H1 (cell line): ENCODE results near the gene EPN2. TPM values are rescaled to one million over a fixed set of nuclear protein-coding genes. Genes with fewer than 3 reads are reported as not detected.

ENCODE experiments used
- CTCF ChIA-PET: fragments of 300-600 bp; sonication (Branson Sonifier 250); formaldehyde crosslinking; loops from one replicate; lab custom pipeline; 2021; ENCODE audit not compliant: partially characterized antibody; lab: Charles Lee
- POLR2A ChIA-PET: fragments of 300-600 bp; sonication (Branson Sonifier 250); formaldehyde crosslinking; loops from one replicate; lab custom pipeline; 2021; ENCODE audit warnings: inconsistent platforms; ENCODE audit not compliant: partially characterized antibody; lab: Charles Lee
- DNase-seq, 2 experiments: peaks; one replicate each; pipeline versions ENCODE4 v3.0.0 to v3.0.0-alpha.2; 2010 to 2022; ENCODE audit warnings: low spot score in 2 of 2, low read depth in 1 of 2, mixed read lengths in 1 of 2
- FAIRE-seq: peaks from 2 replicates; lab custom pipeline; 2011; peaks lifted over from hg19 to GRCh38; lab: Jason Lieb, UNC
- H2AFZ ChIP-seq: 2 replicates; pipeline ENCODE4 v1.8.1; 2012; ENCODE audit warnings: low read length, inconsistent platforms
- H2AK5ac ChIP-seq: 2 replicates; pipeline ENCODE4 v1.6.1; 2013; ENCODE audit warnings: low read depth, low read length
- H2BK120ac ChIP-seq: replicated peaks from 2 replicates; pipeline ENCODE3; 2013; ENCODE audit warnings: low read depth, low read length, inconsistent platforms
- H2BK12ac ChIP-seq: 2 replicates; pipeline ENCODE4 v1.6.1; 2013; ENCODE audit warnings: low read depth, low read length
- H2BK15ac ChIP-seq: 2 replicates; pipeline ENCODE4 v1.6.1; 2013; ENCODE audit warnings: low read length
- H2BK20ac ChIP-seq: 2 replicates; pipeline ENCODE4 v1.6.1; 2013; ENCODE audit warnings: low read length
- H2BK5ac ChIP-seq: 2 replicates; pipeline ENCODE4 v1.6.1; 2013; ENCODE audit warnings: low read depth, low read length
- H3K14ac ChIP-seq: 2 replicates; pipeline ENCODE4 v1.6.1; 2013; ENCODE audit warnings: inconsistent platforms; ENCODE audit not compliant: insufficient read length
- H3K18ac ChIP-seq: 2 replicates; pipeline ENCODE4 v1.6.1; 2013; ENCODE audit warnings: low read length; ENCODE audit errors: extremely low read depth
- H3K23ac ChIP-seq: 2 replicates; pipeline ENCODE4 v1.6.1; 2013; ENCODE audit warnings: inconsistent platforms; ENCODE audit not compliant: insufficient read length
- H3K23me2 ChIP-seq: 2 replicates; pipeline ENCODE4 v1.6.1; 2013; ENCODE audit warnings: low read depth, low read length
- H3K27ac ChIP-seq: 2 replicates; pipeline ENCODE4 v1.6.1; 2011; ENCODE audit warnings: low read depth, low read length, inconsistent platforms
- H3K27me3 ChIP-seq, 4 experiments: replicated peaks in 1 of 4; 1 replicate in 1 of 4; 2 replicates in 3 of 4; pipeline versions ENCODE4 v1.6.1 to v1.8.1; 2011 to 2013; ENCODE audit warnings: low read length in 3 of 4, mild to moderate bottlenecking in 3 of 4, inconsistent platforms in 2 of 4, mixed read lengths in 2 of 4, moderate library complexity in 1 of 4; ENCODE audit not compliant: control insufficient read depth in 3 of 4, insufficient read depth in 3 of 4; ENCODE audit errors: extremely low read depth in 1 of 4
- H3K36me3 ChIP-seq, 4 experiments: 2 replicates each; pipeline versions ENCODE4 v1.6.1 to v1.8.1; 2011 to 2013; ENCODE audit warnings: mild to moderate bottlenecking in 4 of 4, low read length in 3 of 4, moderate library complexity in 2 of 4, control low read depth in 1 of 4, inconsistent platforms in 1 of 4; ENCODE audit not compliant: insufficient read depth in 4 of 4, control insufficient read depth in 2 of 4
- H3K4ac ChIP-seq: replicated peaks from 2 replicates; pipeline ENCODE3; 2013; ENCODE audit warnings: low read length, low read depth, mixed read lengths, inconsistent platforms; ENCODE audit not compliant: insufficient read length
- H3K4me1 ChIP-seq, 4 experiments: replicated peaks in 1 of 4; 1 replicate in 1 of 4; 2 replicates in 3 of 4; pipeline versions ENCODE4 v1.6.1 to v1.8.1; 2011 to 2013; ENCODE audit warnings: low read length in 3 of 4, inconsistent platforms in 2 of 4, mixed read lengths in 1 of 4; ENCODE audit not compliant: insufficient read depth in 4 of 4, control insufficient read depth in 3 of 4
- H3K4me2 ChIP-seq, 2 experiments: 2 replicates each; pipeline versions ENCODE4 v1.6.1 to v1.8.1; 2011 to 2013; ENCODE audit warnings: low read depth in 2 of 2, low read length in 2 of 2, control low read depth in 1 of 2, inconsistent platforms in 1 of 2, mild to moderate bottlenecking in 1 of 2; ENCODE audit not compliant: insufficient read depth in 1 of 2
- H3K4me3 ChIP-seq, 4 experiments: fragments of 200-600, 300-600 bp in 1 of 4; sonication (generic), shearing (Covaris generic), sonication (Bioruptor Twin) in 1 of 4; 2 replicates each; pipeline versions ENCODE4 v1.5.1 to v1.8.1; 2011 to 2016; ENCODE audit warnings: low read length in 4 of 4, low read depth in 3 of 4, control low read depth in 2 of 4, inconsistent platforms in 2 of 4, mild to moderate bottlenecking in 2 of 4, mixed read lengths in 1 of 4, moderate library complexity in 1 of 4; ENCODE audit not compliant: insufficient read depth in 2 of 4; ENCODE audit errors: extremely low read depth in 1 of 4
- H3K56ac ChIP-seq: replicated peaks from 2 replicates; pipeline ENCODE3; 2013; ENCODE audit warnings: low read depth, mild to moderate bottlenecking, mixed read lengths, low read length, inconsistent platforms; ENCODE audit not compliant: insufficient read length
- H3K79me1 ChIP-seq: 2 replicates; pipeline ENCODE4 v1.6.1; 2013; ENCODE audit warnings: low read depth, low read length, control low read depth
- H3K79me2 ChIP-seq, 2 experiments: 2 replicates each; pipeline versions ENCODE4 v1.6.1 to v1.8.1; 2012 to 2013; ENCODE audit warnings: low read length in 2 of 2, mild to moderate bottlenecking in 2 of 2, inconsistent platforms in 1 of 2; ENCODE audit not compliant: insufficient read depth in 2 of 2, control insufficient read depth in 1 of 2
- H3K9ac ChIP-seq, 4 experiments: replicated peaks in 1 of 4; 1 replicate in 1 of 4; 2 replicates in 3 of 4; pipeline versions ENCODE4 v1.6.1 to v1.8.1; 2011 to 2013; ENCODE audit warnings: low read depth in 3 of 4, low read length in 3 of 4, control low read depth in 2 of 4, mild to moderate bottlenecking in 2 of 4, moderate library complexity in 2 of 4, inconsistent platforms in 1 of 4; ENCODE audit errors: extremely low read depth in 1 of 4
- H3K9me3 ChIP-seq, 2 experiments: 2 replicates each; pipeline versions ENCODE4 v1.6.1 to v1.8.1; 2012 to 2013; ENCODE audit warnings: mild to moderate bottlenecking in 2 of 2, moderate library complexity in 2 of 2, control low read depth in 1 of 2, inconsistent platforms in 1 of 2, low read depth in 1 of 2, low read length in 1 of 2, mixed read lengths in 1 of 2; ENCODE audit not compliant: insufficient read depth in 2 of 2
- H4K20me1 ChIP-seq, 2 experiments: replicated peaks in 1 of 2; 2 replicates each; pipeline versions ENCODE3 to v1.8.1; 2011 to 2013; ENCODE audit warnings: inconsistent platforms in 2 of 2, low read length in 2 of 2, mild to moderate bottlenecking in 1 of 2; ENCODE audit not compliant: insufficient read depth in 2 of 2, control insufficient read depth in 1 of 2
- H4K5ac ChIP-seq: 2 replicates; pipeline ENCODE4 v1.6.1; 2013; ENCODE audit warnings: low read length, low read depth, mixed read lengths, inconsistent platforms; ENCODE audit not compliant: insufficient read length
- H4K8ac ChIP-seq: 2 replicates; pipeline ENCODE4 v1.8.0; 2013; ENCODE audit warnings: mild to moderate bottlenecking, moderate library complexity, low read length, inconsistent platforms; ENCODE audit not compliant: insufficient read depth; ENCODE audit errors: extremely low read depth
- H4K91ac ChIP-seq: replicated peaks from 2 replicates; pipeline ENCODE3; 2013; ENCODE audit warnings: low read length, mixed read lengths, inconsistent platforms; ENCODE audit not compliant: insufficient read length
- BCL11A ChIP-seq, 2 experiments: IDR thresholded peaks; one replicate each; pipeline ENCODE4 v1.6.1; 2011; ENCODE audit warnings: low read depth in 2 of 2, low read length in 2 of 2, mild to moderate bottlenecking in 2 of 2
- CBX5 ChIP-seq: fragments of 300-800, 300-1000 bp; sonication (generic); IDR thresholded peaks from 2 replicates; pipeline ENCODE4 v1.7.1; 2016; ENCODE audit warnings: antibody characterized with exemption, low read length, low read depth
- CBX8 ChIP-seq: fragments of 300-800, 300-1000 bp; sonication (generic); IDR thresholded peaks from 2 replicates; pipeline ENCODE4 v1.7.1; 2016; ENCODE audit warnings: low read depth, low read length, borderline replicate concordance
- EGR1 ChIP-seq: IDR thresholded peaks from 2 replicates; pipeline ENCODE4 v1.6.1; 2011; ENCODE audit warnings: low read depth, low read length, borderline replicate concordance
- FOSL1 ChIP-seq: IDR thresholded peaks from 2 replicates; pipeline ENCODE4 v1.6.1; 2011; ENCODE audit warnings: mild to moderate bottlenecking, low read depth, low read length, moderate library complexity; ENCODE audit not compliant: insufficient read depth
- GABPA ChIP-seq: IDR thresholded peaks from 2 replicates; pipeline ENCODE4 v1.6.1; 2011; ENCODE audit warnings: mild to moderate bottlenecking, low read length, moderate library complexity, borderline replicate concordance; ENCODE audit not compliant: insufficient read depth
- MAFK ChIP-seq: IDR thresholded peaks from 2 replicates; pipeline ENCODE4 v1.6.1; 2012; ENCODE audit warnings: low read depth, mild to moderate bottlenecking, improper control_type of control experiment, low read length
- NRF1 ChIP-seq: IDR thresholded peaks from 2 replicates; pipeline ENCODE4 v1.6.1; 2011; ENCODE audit warnings: mild to moderate bottlenecking, low read depth, low read length, improper control_type of control experiment
- PHF8 ChIP-seq: fragments of 200-600 bp; sonication (generic); conservative IDR thresholded peaks from 2 replicates; pipeline ENCODE4 v1.7.1; 2012; ENCODE audit warnings: low read depth, mild to moderate bottlenecking, inconsistent platforms, low read length, moderate library complexity
- RNF2 ChIP-seq: fragments of 200-900, 300-1000 bp; sonication (generic); IDR thresholded peaks from 2 replicates; pipeline ENCODE4 v1.7.1; 2016; ENCODE audit warnings: borderline replicate concordance, low read depth, mild to moderate bottlenecking, antibody characterized with exemption, low read length; ENCODE audit not compliant: poor library complexity, severe bottlenecking; ENCODE audit errors: missing control alignments
- SIX5 ChIP-seq: IDR thresholded peaks from 2 replicates; pipeline ENCODE4 v1.6.1; 2011; ENCODE audit warnings: mild to moderate bottlenecking, low read depth, low read length
- WGBS, 2 experiments: shearing (Covaris generic) in 1 of 2; methylation state at CpG; one replicate each; pipeline versions ENCODE4 v1.1.6 to v1.1.7; 2013 to 2015; ENCODE audit warnings: low lambda C conversion rate in 2 of 2, mixed read lengths in 2 of 2, inconsistent platforms in 1 of 2, low coverage in 1 of 2, missing lambda C conversion rate in 1 of 2; ENCODE audit not compliant: insufficient replicate concordance in 2 of 2, insufficient coverage in 1 of 2, insufficient read length in 1 of 2; ENCODE audit errors: extremely low coverage in 1 of 2, missing lambda C conversion rate in 1 of 2; 5-methylcytosine and 5-hydroxymethylcytosine counted together
- polyA plus RNA-seq, 7 experiments: library from polyadenylated mRNA; depleted of rRNA in 3 of 7; stranded (reverse) in 5 of 7; unstranded in 2 of 7; fragments of >200 nt in 5 of 7; fragments of 200-250 nt in 2 of 7; gene quantifications; 1 replicate in 5 of 7; 2 replicates in 1 of 7; 4 replicates in 1 of 7; pipeline versions ENCODE4 v1.2.1 to v1.2.3, GENCODE V29; 2011 to 2013; ENCODE audit warnings: missing spikeins in 2 of 7, mixed read lengths in 2 of 7
- total RNA-seq: library from RNA; stranded (reverse); fragmentation: NEBNext Ultra II Directional; extraction: Animal tissue kit (Norgen Biotek cat#: 25700); gene quantifications from 2 replicates; pipeline ENCODE4 v1.2.1, GENCODE V29; 2021
- TF ChIP-seq, protein P1 (sequence below): IDR thresholded peaks from 2 replicates; pipeline ENCODE4 v1.6.1; 2011; ENCODE audit warnings: low read depth, mild to moderate bottlenecking, low read length; ENCODE audit not compliant: insufficient read depth

The EPN2 gene
- total and polyA plus RNA-seq, 2 of the 8 experiments (the other 6 are each of a cell fraction or from before 2014, with no cell fraction given): 28.7 to 55.8 TPM

DNA sequence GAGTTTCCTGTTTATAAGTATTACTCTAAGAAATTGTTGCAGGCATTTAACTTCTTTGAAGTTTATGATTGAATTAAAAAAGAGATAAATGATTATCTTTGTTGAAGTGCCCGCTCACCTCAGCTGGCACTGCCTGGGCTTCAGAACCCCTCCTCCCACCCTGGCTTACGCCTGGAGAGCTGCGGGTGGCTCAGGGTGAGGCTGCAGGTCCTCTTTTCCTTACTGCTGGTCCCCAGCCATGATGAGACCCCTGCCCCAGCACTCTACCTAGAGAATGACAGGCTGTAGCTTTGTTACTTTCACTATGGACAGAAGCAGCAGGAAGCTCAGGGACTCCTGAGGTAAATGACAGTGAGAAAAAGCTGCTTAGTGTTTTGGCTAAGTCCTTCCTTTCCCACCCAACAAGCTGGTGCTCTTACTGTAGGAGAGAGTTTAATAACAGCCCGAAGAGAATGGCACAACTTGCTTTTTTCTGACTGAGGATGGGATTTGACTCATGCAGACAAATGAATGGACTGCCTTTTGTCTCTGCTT is 62.1 kb downstream of the EPN2 start:
- no peak overlapping the region for H2BK20ac ChIP-seq
- FAIRE-seq (no peak), DNase-seq (no peak)
- ChIA-PET POLR2A (interaction anchor here (0.9 to 1.1 kb wide), 2 partner anchors 11 to 19 kb away, joined by 3 read pairs; no protein-coding TSS in a partner anchor), CTCF (interaction anchor here (0.8 to 1.8 kb wide), 6 partner anchors 9 to 40 kb away, joined by 3 to 6 read pairs (median 4); no protein-coding TSS in a partner anchor)
- H2AFZ ChIP-seq: no peak overlapping the region
- H3K4me1 ChIP-seq: peaks cover 0 to 4% (median 0%) of the 10 kb centered on the region in 4 experiments; a peak in 3 of 7 replicates
- H3K79me2 ChIP-seq: peaks cover 0 to 6% of the 10 kb centered on the region in 2 experiments; a peak in 2 of 4 replicates
- H3K56ac ChIP-seq: no peak overlapping the region
- no peak overlapping the region for H4K8ac ChIP-seq
- no peak overlapping the region for H3K18ac ChIP-seq
- no peak overlapping the region for H2BK5ac ChIP-seq
- H4K5ac ChIP-seq: no peak overlapping the region
- 86% methylated on average over 4 of the region's 4 CpGs; no CpG with 5 or more reads in 1 of the 2 experiments for WGBS, 2 experiments
- TF ChIP-seq NRF1 (no peak), CBX5 (no peak), EGR1 (no peak), BCL11A (IDR thresholded peaks at IDR 0.05; ENCODE audit: low read depth in 2 of 2, low read length in 2 of 2) (no peak), RNF2 (no peak), FOSL1 (no peak), MAFK (no peak), SIX5 (no peak), PHF8 (no peak), GABPA (no peak), CBX8 (no peak)
- TF ChIP-seq, protein P1, sequence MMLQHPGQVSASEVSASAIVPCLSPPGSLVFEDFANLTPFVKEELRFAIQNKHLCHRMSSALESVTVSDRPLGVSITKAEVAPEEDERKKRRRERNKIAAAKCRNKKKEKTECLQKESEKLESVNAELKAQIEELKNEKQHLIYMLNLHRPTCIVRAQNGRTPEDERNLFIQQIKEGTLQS: no peak
- H3K9ac ChIP-seq: no peak overlapping the region
- no peaks in the 10 kb centered on the region; a peak in 1 of 8 replicates for H3K36me3 ChIP-seq
- no peaks in the 10 kb centered on the region for H3K9me3 ChIP-seq
- H3K4me3 ChIP-seq: no peak overlapping the region
- peaks cover 14% of the 10 kb centered on the region for H3K79me1 ChIP-seq
- peaks cover 12 to 20% of the 10 kb centered on the region in 2 experiments for H4K20me1 ChIP-seq
- H3K14ac ChIP-seq: no peak overlapping the region
- no peaks in the 10 kb centered on the region for H3K23me2 ChIP-seq
- H4K91ac ChIP-seq: no peak overlapping the region
- no peak overlapping the region for H2BK12ac ChIP-seq
- no peak overlapping the region for H2BK15ac ChIP-seq
- H3K4me2 ChIP-seq: no peak overlapping the region
- no peak overlapping the region for H3K23ac ChIP-seq
- no peaks in the 10 kb centered on the region for H3K27me3 ChIP-seq
- no peak overlapping the region for H3K27ac ChIP-seq
- H2AK5ac ChIP-seq: no peak overlapping the region
- no peak overlapping the region for H2BK120ac ChIP-seq
- H3K4ac ChIP-seq: no peak overlapping the region
